ENCODE data around the gene SPATA3.

Gene SPATA3

DNA sequence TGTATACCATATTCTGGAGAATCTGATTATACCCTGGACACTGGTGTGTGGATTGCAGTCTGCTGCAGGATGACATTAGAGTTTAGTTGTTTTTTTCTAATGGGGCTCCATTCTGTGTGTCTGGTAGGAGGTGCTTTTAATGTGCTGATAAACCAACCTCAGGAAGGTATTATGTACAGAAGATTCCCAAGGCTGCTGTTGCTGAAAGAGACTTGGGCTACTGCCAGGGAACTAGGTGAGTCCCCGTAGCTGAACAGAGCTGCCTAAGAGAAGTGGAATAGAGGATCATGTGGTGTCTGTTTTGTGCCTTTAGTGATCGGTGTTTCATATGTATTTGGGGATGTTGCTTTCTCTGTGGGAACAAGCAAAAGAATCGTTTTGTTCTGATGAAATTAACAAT, 16.5 kb downstream of the SPATA3 start:
- no peaks in the 10 kb centered on the region; the same call in 1 of the 2 replicates for H3K4me1 ChIP-seq (ENCODE audit: control insufficient read depth, insufficient read depth, low read length)
- POLR2A ChIA-PET: no interaction called here
- no peak overlapping the region for H3K4me3 ChIP-seq (ENCODE audit: low read depth, low read length)
- CTCF ChIA-PET: interaction anchor here (0.7 kb wide), 1 partner anchor 10 kb away, joined by 3 read pairs; no protein-coding TSS in a partner anchor
- TF ChIP-seq, protein P1, sequence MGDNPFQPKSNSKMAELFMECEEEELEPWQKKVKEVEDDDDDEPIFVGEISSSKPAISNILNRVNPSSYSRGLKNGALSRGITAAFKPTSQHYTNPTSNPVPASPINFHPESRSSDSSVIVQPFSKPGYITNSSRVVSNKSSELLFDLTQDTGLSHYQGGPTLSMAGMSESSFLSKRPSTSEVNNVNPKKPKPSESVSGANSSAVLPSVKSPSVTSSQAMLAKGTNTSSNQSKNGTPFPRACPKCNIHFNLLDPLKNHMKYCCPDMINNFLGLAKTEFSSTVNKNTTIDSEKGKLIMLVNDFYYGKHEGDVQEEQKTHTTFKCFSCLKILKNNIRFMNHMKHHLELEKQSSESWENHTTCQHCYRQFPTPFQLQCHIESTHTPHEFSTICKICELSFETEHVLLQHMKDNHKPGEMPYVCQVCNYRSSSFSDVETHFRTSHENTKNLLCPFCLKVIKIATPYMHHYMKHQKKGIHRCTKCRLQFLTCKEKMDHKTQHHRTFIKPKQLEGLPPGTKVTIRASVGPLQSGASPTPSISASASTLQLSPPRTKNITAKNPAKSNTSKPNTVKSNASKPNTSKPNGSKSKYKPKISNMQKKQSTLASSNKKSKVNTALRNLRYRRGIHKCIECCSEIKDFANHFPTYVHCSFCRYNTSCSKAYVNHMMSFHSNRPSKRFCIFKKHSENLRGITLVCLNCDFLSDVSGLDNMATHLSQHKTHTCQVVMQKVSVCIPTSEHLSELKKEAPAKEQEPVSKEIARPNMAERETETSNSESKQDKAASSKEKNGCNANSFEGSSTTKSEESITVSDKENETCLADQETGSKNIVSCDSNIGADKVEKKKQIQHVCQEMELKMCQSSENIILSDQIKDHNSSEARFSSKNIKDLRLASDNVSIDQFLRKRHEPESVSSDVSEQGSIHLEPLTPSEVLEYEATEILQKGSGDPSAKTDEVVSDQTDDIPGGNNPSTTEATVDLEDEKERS (tag by site-specific recombination; IDR thresholded peaks at IDR 0.05): no peak
- TF ChIP-seq ZBTB48 (tag by site-specific recombination; IDR thresholded peaks at IDR 0.05) (no peak), ZNF10 (tag by site-specific recombination; IDR thresholded peaks at IDR 0.05) (no peak), ZNF664 (tag by site-specific recombination; IDR thresholded peaks at IDR 0.05) (no peak), ZNF530 (tag by site-specific recombination; IDR thresholded peaks at IDR 0.05; ENCODE audit: low read depth) (no peak), ZNF157 (tag by site-specific recombination; IDR thresholded peaks at IDR 0.05) (no peak), ZNF239 (tag by site-specific recombination; IDR thresholded peaks at IDR 0.05) (no peak), SP7 (tag by site-specific recombination; IDR thresholded peaks at IDR 0.05) (no peak), ZNF391 (tag by site-specific recombination; IDR thresholded peaks at IDR 0.05; ENCODE audit: borderline replicate concordance, low read depth) (no peak), ZSCAN16 (tag by site-specific recombination; IDR thresholded peaks at IDR 0.05) (no peak), ZFP37 (tag by site-specific recombination; IDR thresholded peaks at IDR 0.05) (no peak), ZNF404 (tag by site-specific recombination; IDR thresholded peaks at IDR 0.05) (no peak), ZNF707 (tag by site-specific recombination; IDR thresholded peaks at IDR 0.05) (no peak), ZNF571 (tag by site-specific recombination; IDR thresholded peaks at IDR 0.05) (no peak), ZNF670 (tag by site-specific recombination; IDR thresholded peaks at IDR 0.05; ENCODE audit: low read depth) (no peak), ZNF354C (tag by site-specific recombination; IDR thresholded peaks at IDR 0.05; ENCODE audit: borderline replicate concordance, low read depth) (no peak)
- TF ChIP-seq, protein P2, sequence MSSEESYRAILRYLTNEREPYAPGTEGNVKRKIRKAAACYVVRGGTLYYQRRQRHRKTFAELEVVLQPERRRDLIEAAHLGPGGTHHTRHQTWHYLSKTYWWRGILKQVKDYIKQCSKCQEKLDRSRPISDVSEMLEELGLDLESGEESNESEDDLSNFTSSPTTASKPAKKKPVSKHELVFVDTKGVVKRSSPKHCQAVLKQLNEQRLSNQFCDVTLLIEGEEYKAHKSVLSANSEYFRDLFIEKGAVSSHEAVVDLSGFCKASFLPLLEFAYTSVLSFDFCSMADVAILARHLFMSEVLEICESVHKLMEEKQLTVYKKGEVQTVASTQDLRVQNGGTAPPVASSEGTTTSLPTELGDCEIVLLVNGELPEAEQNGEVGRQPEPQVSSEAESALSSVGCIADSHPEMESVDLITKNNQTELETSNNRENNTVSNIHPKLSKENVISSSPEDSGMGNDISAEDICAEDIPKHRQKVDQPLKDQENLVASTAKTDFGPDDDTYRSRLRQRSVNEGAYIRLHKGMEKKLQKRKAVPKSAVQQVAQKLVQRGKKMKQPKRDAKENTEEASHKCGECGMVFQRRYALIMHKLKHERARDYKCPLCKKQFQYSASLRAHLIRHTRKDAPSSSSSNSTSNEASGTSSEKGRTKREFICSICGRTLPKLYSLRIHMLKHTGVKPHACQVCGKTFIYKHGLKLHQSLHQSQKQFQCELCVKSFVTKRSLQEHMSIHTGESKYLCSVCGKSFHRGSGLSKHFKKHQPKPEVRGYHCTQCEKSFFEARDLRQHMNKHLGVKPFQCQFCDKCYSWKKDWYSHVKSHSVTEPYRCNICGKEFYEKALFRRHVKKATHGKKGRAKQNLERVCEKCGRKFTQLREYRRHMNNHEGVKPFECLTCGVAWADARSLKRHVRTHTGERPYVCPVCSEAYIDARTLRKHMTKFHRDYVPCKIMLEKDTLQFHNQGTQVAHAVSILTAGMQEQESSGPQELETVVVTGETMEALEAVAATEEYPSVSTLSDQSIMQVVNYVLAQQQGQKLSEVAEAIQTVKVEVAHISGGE (tag by site-specific recombination; conservative IDR thresholded peaks at IDR 0.05; ENCODE audit: low read depth): no peak
- TF ChIP-seq, protein P3, sequence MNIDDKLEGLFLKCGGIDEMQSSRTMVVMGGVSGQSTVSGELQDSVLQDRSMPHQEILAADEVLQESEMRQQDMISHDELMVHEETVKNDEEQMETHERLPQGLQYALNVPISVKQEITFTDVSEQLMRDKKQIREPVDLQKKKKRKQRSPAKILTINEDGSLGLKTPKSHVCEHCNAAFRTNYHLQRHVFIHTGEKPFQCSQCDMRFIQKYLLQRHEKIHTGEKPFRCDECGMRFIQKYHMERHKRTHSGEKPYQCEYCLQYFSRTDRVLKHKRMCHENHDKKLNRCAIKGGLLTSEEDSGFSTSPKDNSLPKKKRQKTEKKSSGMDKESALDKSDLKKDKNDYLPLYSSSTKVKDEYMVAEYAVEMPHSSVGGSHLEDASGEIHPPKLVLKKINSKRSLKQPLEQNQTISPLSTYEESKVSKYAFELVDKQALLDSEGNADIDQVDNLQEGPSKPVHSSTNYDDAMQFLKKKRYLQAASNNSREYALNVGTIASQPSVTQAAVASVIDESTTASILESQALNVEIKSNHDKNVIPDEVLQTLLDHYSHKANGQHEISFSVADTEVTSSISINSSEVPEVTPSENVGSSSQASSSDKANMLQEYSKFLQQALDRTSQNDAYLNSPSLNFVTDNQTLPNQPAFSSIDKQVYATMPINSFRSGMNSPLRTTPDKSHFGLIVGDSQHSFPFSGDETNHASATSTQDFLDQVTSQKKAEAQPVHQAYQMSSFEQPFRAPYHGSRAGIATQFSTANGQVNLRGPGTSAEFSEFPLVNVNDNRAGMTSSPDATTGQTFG (tag by site-specific recombination; IDR thresholded peaks at IDR 0.05; ENCODE audit: borderline replicate concordance): no peak
- TF ChIP-seq, protein P4, sequence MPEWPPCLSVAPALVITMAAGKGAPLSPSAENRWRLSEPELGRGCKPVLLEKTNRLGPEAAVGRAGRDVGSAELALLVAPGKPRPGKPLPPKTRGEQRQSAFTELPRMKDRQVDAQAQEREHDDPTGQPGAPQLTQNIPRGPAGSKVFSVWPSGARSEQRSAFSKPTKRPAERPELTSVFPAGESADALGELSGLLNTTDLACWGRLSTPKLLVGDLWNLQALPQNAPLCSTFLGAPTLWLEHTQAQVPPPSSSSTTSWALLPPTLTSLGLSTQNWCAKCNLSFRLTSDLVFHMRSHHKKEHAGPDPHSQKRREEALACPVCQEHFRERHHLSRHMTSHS (tag by site-specific recombination; IDR thresholded peaks at IDR 0.05): no peak
- H3K36me3 ChIP-seq (ENCODE audit: control insufficient read depth in 2 of 2, insufficient read depth in 1 of 2, low read length in 2 of 2): no peaks in the 10 kb centered on the region
- H3K27ac ChIP-seq (ENCODE audit: extremely low read depth, low read depth, low read length): no peak overlapping the region
- H3K9me3 ChIP-seq (ENCODE audit: control insufficient read depth, insufficient read depth, low read depth, low read length): no peaks in the 10 kb centered on the region

Data from HEK293 (cell line).